Left lung (tissue), 10 donors: ENCODE data around the gene DENND6B. TPM values are rescaled to one million over a fixed set of nuclear protein-coding genes. Genes with fewer than 3 reads are reported as not detected.

ENCODE experiments used
- ATAC-seq: fragments of 200-7000 bp; cut with Tn5 transposase; one replicate; pipeline ENCODE4 v1.9.1; 2020; ENCODE audit warnings: moderate library complexity
- DNase-seq, 4 donors: peaks; one replicate each; pipeline ENCODE4 v3.0.0-alpha.2; 2013 to 2020
- H3K27ac ChIP-seq, 2 donors: fragments of 200-600 bp; sonication (generic) in 1 of 2; one replicate each; pipeline versions ENCODE4 v1.5.0 to v1.8.0; 2020 to 2021
- H3K27me3 ChIP-seq, 2 donors: fragments of 200-600 bp; sonication (generic) in 1 of 2; one replicate each; pipeline versions ENCODE4 v1.5.0 to v1.8.0; 2020 to 2021
- H3K36me3 ChIP-seq, 2 donors: fragments of 200-600 bp; sonication (generic) in 1 of 2; one replicate each; pipeline versions ENCODE4 v1.5.0 to v1.8.0; 2020 to 2021
- H3K4me1 ChIP-seq, 2 donors: fragments of 200-600 bp; one replicate each; pipeline ENCODE4 v1.8.0; 2021
- H3K4me3 ChIP-seq, 2 donors: fragments of 200-600 bp; sonication (generic) in 1 of 2; one replicate each; pipeline versions ENCODE4 v1.5.0 to v1.8.0; 2020 to 2021; ENCODE audit warnings: mild to moderate bottlenecking in 1 of 2
- H3K9me3 ChIP-seq, 2 donors: fragments of 200-600 bp; sonication (generic) in 1 of 2; one replicate each; pipeline versions ENCODE4 v1.5.0 to v1.8.0; 2020 to 2021
- intact Hi-C, 2 donors: fragments of 100-400 bp; cut with DNase I; formaldehyde crosslinking; loops; one replicate each; pipeline versions ENCODE4 v1.11.2 to v1.14.2; 2022
- polyA plus RNA-seq, 6 donors: library from polyadenylated mRNA; unstranded; fragments of 120-200 nt; gene quantifications; one replicate each; pipeline ENCODE4 v1.2.1, GENCODE V29; 2013; ENCODE audit not compliant: insufficient read length in 6 of 6
- total RNA-seq, 2 donors: library from RNA; stranded (reverse); fragmentation: NEBNext Ultra II Directional; extraction: Animal tissue kit (Norgen Biotek cat#: 25700); gene quantifications; one replicate each; pipeline ENCODE4 v1.2.1, GENCODE V29; 2021
- TF ChIP-seq, protein P1 (sequence below), 2 donors: fragments of 200-600 bp; sonication (generic) in 1 of 2; IDR thresholded peaks; one replicate each; pipeline versions ENCODE4 v1.5.0 to v1.8.0; 2021; ENCODE audit warnings: antibody characterized with exemption in 2 of 2
- donor health status: DM: no; HTN: yes; CAD: no.
- donor health status: DM: no; HTN: no; CAD: no.

Gene DENND6B
- total and polyA plus RNA-seq, 8 donors, result 7.3 to 18.8 (median 12.1) TPM

GRCh38 chr22:50260801-50261614, 65.8 kb downstream of the DENND6B start:
- Histone ChIP-seq H3K27ac (no peak overlapping the region), H3K4me1 (peaks cover 0 to 26% of the 10 kb centered on the region in 2 donors), H3K9me3 (no peaks in the 10 kb centered on the region), H3K36me3 (peaks cover 0 to 4% of the 10 kb centered on the region in 2 donors), H3K4me3 (peak overlapping the region; percentile 47 to 53), H3K27me3 (peaks cover 0 to 51% of the 10 kb centered on the region in 2 donors)
- DNase-seq (peak in 1 of 4 donors; percentile 62), ATAC-seq (peak; percentile 46)
- TF ChIP-seq, protein P1, sequence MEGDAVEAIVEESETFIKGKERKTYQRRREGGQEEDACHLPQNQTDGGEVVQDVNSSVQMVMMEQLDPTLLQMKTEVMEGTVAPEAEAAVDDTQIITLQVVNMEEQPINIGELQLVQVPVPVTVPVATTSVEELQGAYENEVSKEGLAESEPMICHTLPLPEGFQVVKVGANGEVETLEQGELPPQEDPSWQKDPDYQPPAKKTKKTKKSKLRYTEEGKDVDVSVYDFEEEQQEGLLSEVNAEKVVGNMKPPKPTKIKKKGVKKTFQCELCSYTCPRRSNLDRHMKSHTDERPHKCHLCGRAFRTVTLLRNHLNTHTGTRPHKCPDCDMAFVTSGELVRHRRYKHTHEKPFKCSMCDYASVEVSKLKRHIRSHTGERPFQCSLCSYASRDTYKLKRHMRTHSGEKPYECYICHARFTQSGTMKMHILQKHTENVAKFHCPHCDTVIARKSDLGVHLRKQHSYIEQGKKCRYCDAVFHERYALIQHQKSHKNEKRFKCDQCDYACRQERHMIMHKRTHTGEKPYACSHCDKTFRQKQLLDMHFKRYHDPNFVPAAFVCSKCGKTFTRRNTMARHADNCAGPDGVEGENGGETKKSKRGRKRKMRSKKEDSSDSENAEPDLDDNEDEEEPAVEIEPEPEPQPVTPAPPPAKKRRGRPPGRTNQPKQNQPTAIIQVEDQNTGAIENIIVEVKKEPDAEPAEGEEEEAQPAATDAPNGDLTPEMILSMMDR (IDR thresholded peaks at IDR 0.05), result no peak
- intact Hi-C loops, result no loop called here

DNA sequence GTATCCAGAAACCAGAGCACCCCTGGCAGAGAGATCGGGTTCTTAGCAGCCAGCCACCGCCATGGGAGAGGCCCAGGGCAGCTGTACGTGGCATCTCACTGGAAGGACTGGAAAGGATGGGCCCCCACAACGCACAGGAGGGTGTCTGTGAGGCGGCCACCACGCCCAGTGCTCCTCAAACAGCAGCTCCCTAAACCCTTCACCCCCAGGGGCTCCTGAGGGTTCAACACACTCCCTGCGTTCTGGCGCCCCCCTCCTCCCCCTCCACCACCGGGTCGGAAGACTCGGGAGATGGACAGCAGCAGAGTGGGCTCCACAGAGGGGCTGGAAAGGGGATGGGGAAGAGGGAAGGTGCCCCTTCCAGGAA, 66.4 kb downstream of the DENND6B start:
- Histone ChIP-seq H3K27ac (no peak overlapping the region), H3K36me3 (peaks cover 0 to 4% of the 10 kb centered on the region in 2 donors), H3K27me3 (peaks cover 0 to 49% of the 10 kb centered on the region in 2 donors), H3K4me3 (peak overlapping the region; percentile 47 to 53), H3K4me1 (peaks cover 0 to 26% of the 10 kb centered on the region in 2 donors), H3K9me3 (no peaks in the 10 kb centered on the region)
- DNase-seq (no peak), ATAC-seq (no peak)
- intact Hi-C loops, result no loop called here
- TF ChIP-seq, protein P1 (IDR thresholded peaks at IDR 0.05), result no peak

- Histone ChIP-seq H3K4me3 (no peak overlapping the region), H3K4me1 (peaks cover 0 to 26% of the 10 kb centered on the region in 2 donors), H3K9me3 (no peaks in the 10 kb centered on the region), H3K36me3 (peaks cover 0 to under 1% of the 10 kb centered on the region in 2 donors), H3K27ac (no peak overlapping the region), H3K27me3 (peaks cover 0 to 49% of the 10 kb centered on the region in 2 donors)
- TF ChIP-seq, protein P1 (IDR thresholded peaks at IDR 0.05), result no peak
- ATAC-seq, result no peak
- intact Hi-C loops, result loop anchor here in 1 of 2 donors (5.0 kb wide), 1 partner anchor 78 kb away; no protein-coding TSS in a partner anchor
- no peak for DNase-seq
These were observed 67.5 kb downstream of the DENND6B start for GRCh38 chr22:50259302-50259701.

Other genes with a start within 250 kb of the DENND6B start
- 1 to 10 TPM in 1 of 2 donors, under 1 TPM in 1; 0.39 to 2.9 TPM for gene MLC1, start 241.6 kb downstream of the DENND6B start, total RNA-seq
- 1 to 10 TPM; 1.5 to 3.0 (median 2.1) TPM for gene MLC1, start 241.6 kb downstream of the DENND6B start, polyA plus RNA-seq
- gene MOV10L1, start 237.0 kb downstream of the DENND6B start, total RNA-seq, result 1 to 10 TPM in 1 of 2 donors, under 1 TPM in 1; 0.37 to 1.7 TPM
- 1 to 10 TPM; 1.7 to 4.7 (median 2.7) TPM for gene MOV10L1, start 237.0 kb downstream of the DENND6B start, polyA plus RNA-seq
- 1 to 10 TPM; 2.1 to 4.6 TPM for gene PANX2, start 156.3 kb downstream of the DENND6B start, total RNA-seq
- gene PANX2, start 156.3 kb downstream of the DENND6B start, polyA plus RNA-seq, result under 1 TPM; 0.51 to 0.84 (median 0.61) TPM
- gene TRABD, start 141.1 kb downstream of the DENND6B start, total RNA-seq, result 10 to 100 TPM; 37.5 to 54.2 TPM
- gene TRABD, start 141.1 kb downstream of the DENND6B start, polyA plus RNA-seq, result 10 to 100 TPM; 16.0 to 29.1 (median 22.1) TPM
- gene SELENOO, start 126.0 kb downstream of the DENND6B start, total RNA-seq, result 10 to 100 TPM; 19.5 to 22.0 TPM
- gene SELENOO, start 126.0 kb downstream of the DENND6B start, polyA plus RNA-seq, result 10 to 100 TPM; 18.5 to 28.9 (median 21.8) TPM
- 10 to 100 TPM; 40.8 to 41.3 TPM for gene TUBGCP6, start 82.0 kb downstream of the DENND6B start, total RNA-seq
- 10 to 100 TPM; 37.2 to 50.1 (median 44.5) TPM for gene TUBGCP6, start 82.0 kb downstream of the DENND6B start, polyA plus RNA-seq
- 10 to 100 TPM; 39.1 to 42.2 TPM for gene HDAC10, start 75.7 kb downstream of the DENND6B start, total RNA-seq
- 10 to 100 TPM; 23.9 to 39.6 (median 34.0) TPM for gene HDAC10, start 75.7 kb downstream of the DENND6B start, polyA plus RNA-seq
- 10 to 100 TPM; 11.6 to 14.6 TPM for gene MAPK12, start 65.3 kb downstream of the DENND6B start, total RNA-seq
- 10 to 100 TPM; 14.2 to 31.4 (median 23.2) TPM for gene MAPK12, start 65.3 kb downstream of the DENND6B start, polyA plus RNA-seq
- 10 to 100 TPM; 10.3 to 15.1 TPM for gene MAPK11, start 56.6 kb downstream of the DENND6B start, total RNA-seq
- gene MAPK11, start 56.6 kb downstream of the DENND6B start, polyA plus RNA-seq, result 10 to 100 TPM; 12.9 to 21.5 (median 14.7) TPM
- 100 to 1,000 TPM; 237 to 391 TPM for gene PLXNB2, start 19.4 kb downstream of the DENND6B start, total RNA-seq
- 100 to 1,000 TPM; 116 to 149 (median 137) TPM for gene PLXNB2, start 19.4 kb downstream of the DENND6B start, polyA plus RNA-seq
- gene PPP6R2, start 16.3 kb upstream of the DENND6B start, total RNA-seq, result 10 to 100 TPM; 41.5 to 53.0 TPM
- gene PPP6R2, start 16.3 kb upstream of the DENND6B start, polyA plus RNA-seq, result 10 to 100 TPM; 36.9 to 60.1 (median 40.8) TPM
- 10 to 100 TPM; 57.1 to 69.9 TPM for gene SBF1, start 148.0 kb upstream of the DENND6B start, total RNA-seq
- 10 to 100 TPM; 31.6 to 47.4 (median 38.0) TPM for gene SBF1, start 148.0 kb upstream of the DENND6B start, polyA plus RNA-seq
- gene ADM2, start 154.5 kb upstream of the DENND6B start, total RNA-seq, result 1 to 10 TPM; 2.2 to 3.5 TPM
- under 1 TPM; 0.29 to 0.86 (median 0.46) TPM for gene ADM2, start 154.5 kb upstream of the DENND6B start, polyA plus RNA-seq
- not detected for gene MIOX, start 159.8 kb upstream of the DENND6B start, total RNA-seq
- under 1 TPM in 5 of 6 donors, not detected in 1; 0.12 to 0.27 (median 0.15) TPM for gene MIOX, start 159.8 kb upstream of the DENND6B start, polyA plus RNA-seq
- 10 to 100 TPM; 73.1 to 76.4 TPM for gene LMF2, start 180.7 kb upstream of the DENND6B start, total RNA-seq
- gene LMF2, start 180.7 kb upstream of the DENND6B start, polyA plus RNA-seq, result 10 to 100 TPM; 32.9 to 61.2 (median 41.8) TPM
- 10 to 100 TPM; 45.5 to 50.1 TPM for gene NCAPH2, start 181.2 kb upstream of the DENND6B start, total RNA-seq
- 10 to 100 TPM; 41.6 to 52.9 (median 44.7) TPM for gene NCAPH2, start 181.2 kb upstream of the DENND6B start, polyA plus RNA-seq
- gene SCO2, start 198.6 kb upstream of the DENND6B start, total RNA-seq, result 1 to 10 TPM; 2.3 to 3.1 TPM
- gene SCO2, start 198.6 kb upstream of the DENND6B start, polyA plus RNA-seq, result 1 to 10 TPM in 5 of 6 donors, not detected in 1; 1.1 to 3.3 (median 2.1) TPM
- 100 to 1,000 TPM; 130 to 256 TPM for gene TYMP, start 203.0 kb upstream of the DENND6B start, total RNA-seq
- 1 to 10 TPM; 2.6 to 5.6 (median 3.0) TPM for gene TYMP, start 203.0 kb upstream of the DENND6B start, polyA plus RNA-seq
- gene KLHDC7B, start 218.9 kb upstream of the DENND6B start, total RNA-seq, result under 1 TPM; 0.29 to 0.73 TPM
- gene KLHDC7B, start 218.9 kb upstream of the DENND6B start, polyA plus RNA-seq, result under 1 TPM in 3 of 6 donors, not detected in 3; 0.03 to 0.07 (median 0.06) TPM
- not detected for gene SYCE3, start 235.9 kb upstream of the DENND6B start, total RNA-seq
- gene SYCE3, start 235.9 kb upstream of the DENND6B start, polyA plus RNA-seq, result not detected